GM18520 (cell line): ENCODE data around the gene NOL12.
A peak's percentile ranks its signal among the peaks of the same experiment; 100 is the strongest.
"Not testable (repeated sequence)": the region's sequence is repeated elsewhere in the genome, so short reads cannot be mapped to it uniquely, and the experiment has no call there.

Source experiments
- ATAC-seq: cut with Tn5 transposase; IDR thresholded peaks from one replicate; pipeline ENCODE4 v1.9.1; 2021; ENCODE audit not compliant: unreplicated experiment

Gene NOL12

GRCh38 chr22:37686002-37686982 is at the start of gene NOL12:
TSS of gene NOL12 (plus strand) at chr22:37686343. CDS start at chr22:37686393, 50 bp downstream.
- ATAC-seq: peak; percentile 79

GRCh38 chr22:37636949-37637273 is 49.2 kb upstream of the NOL12 start:
- no peak for ATAC-seq

- ATAC-seq: no peak
Observed at GRCh38 chr22:37638391-37639069, 47.6 kb upstream of the NOL12 start.

- no peak for ATAC-seq
Observed at GRCh38 chr22:37639070-37639760, 46.9 kb upstream of the NOL12 start, which contains the start of gene SH3BP1. TSS of gene SH3BP1 (plus strand) at chr22:37639669. CDS start at chr22:37639788, 119 bp downstream.

- ATAC-seq: no peak
Observed at GRCh38 chr22:37639771-37640590, 46.2 kb upstream of the NOL12 start.

GRCh38 chr22:37640591-37641560 is 45.3 kb upstream of the NOL12 start:
- ATAC-seq: no peak

GRCh38 chr22:37641561-37641949 is 44.6 kb upstream of the NOL12 start:
- no peak for ATAC-seq

- no peak for ATAC-seq
Observed at GRCh38 chr22:37643225-37643847, 42.8 kb upstream of the NOL12 start.

GRCh38 chr22:37647317-37647716 is 38.8 kb upstream of the NOL12 start:
- no peak for ATAC-seq

- ATAC-seq: no peak
Observed at GRCh38 chr22:37647928-37648327, 38.2 kb upstream of the NOL12 start.

GRCh38 chr22:37650463-37651136 is 35.5 kb upstream of the NOL12 start:
- no peak for ATAC-seq

- ATAC-seq: no peak
Observed at GRCh38 chr22:37654563-37655251, 31.4 kb upstream of the NOL12 start.

GRCh38 chr22:37655252-37655563 is 30.9 kb upstream of the NOL12 start:
- ATAC-seq: no peak

GRCh38 chr22:37656583-37656982 is 29.6 kb upstream of the NOL12 start:
- ATAC-seq: not testable (repeated sequence)

GRCh38 chr22:37657590-37658132 is 28.5 kb upstream of the NOL12 start:
- no peak for ATAC-seq

GRCh38 chr22:37658133-37659065 is 27.7 kb upstream of the NOL12 start, which contains the start of gene PDXP:
TSS of gene PDXP (plus strand) at chr22:37658723. CDS start at chr22:37658783, 60 bp downstream.
- ATAC-seq: peak; percentile 74
